Measurements from ENCODE around the gene ZNF343. TPM values are rescaled to one million over a fixed set of nuclear protein-coding genes. Genes with fewer than 3 reads are reported as not detected.
"Not testable (repeated sequence)": the region's sequence is repeated elsewhere in the genome, so short reads cannot be mapped to it uniquely, and the experiment has no call there.

The ZNF343 gene
- total RNA-seq, 1 experiment from 2014 or later = 13.8 TPM

DNA sequence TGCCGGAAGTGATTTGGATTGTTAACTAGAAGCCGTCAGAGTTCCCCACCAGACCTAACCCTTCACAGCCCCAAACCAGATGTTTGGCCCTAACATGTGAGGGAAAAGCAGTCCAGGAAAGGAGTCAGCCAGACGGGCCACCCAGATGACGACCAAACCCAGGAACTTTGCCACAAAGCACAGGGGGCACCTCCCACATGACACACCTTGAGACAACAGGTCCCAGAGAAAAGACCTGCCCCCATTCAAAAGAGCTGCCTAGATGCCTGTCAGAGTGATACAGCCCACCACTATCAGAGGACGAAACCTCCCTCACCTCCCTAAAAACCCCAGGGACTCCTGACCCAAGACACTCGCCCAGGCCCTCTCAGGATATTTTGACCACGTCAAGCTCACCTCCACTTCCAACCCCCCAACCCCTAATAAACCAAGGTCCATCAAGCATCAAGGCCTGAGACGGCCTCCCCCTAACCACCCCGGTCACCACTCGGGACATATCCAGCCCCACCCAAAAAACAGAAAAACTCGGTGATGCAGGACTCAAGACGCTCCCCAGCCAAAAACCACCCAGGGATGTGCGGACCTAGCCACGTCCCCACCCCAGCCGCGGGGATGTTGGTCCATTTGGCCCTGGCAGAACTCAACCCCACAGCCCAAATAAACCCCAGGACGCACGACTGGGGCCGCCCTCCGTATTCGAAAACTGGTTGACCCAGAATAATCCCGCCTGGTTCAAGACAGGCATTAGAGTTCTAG is 662 bp downstream of the ZNF343 start:
- Histone ChIP-seq H3K9me3 (ENCODE audit: low read depth, low read length, poor library complexity, severe bottlenecking) (no peaks in the 10 kb centered on the region), H3K4me3 (ENCODE audit: low read depth, low read length, poor library complexity, severe bottlenecking) (peak overlapping the region; percentile 88), H3K27ac (ENCODE audit: low read depth, low read length, poor library complexity, severe bottlenecking) (peak overlapping the region; percentile 94), H3K27me3 (replicated peaks; ENCODE audit: insufficient read depth, low read depth, low read length, poor library complexity) (no peaks in the 10 kb centered on the region), H3K4me1 (ENCODE audit: insufficient read depth, low read length, poor library complexity, severe bottlenecking) (peaks cover 6% of the 10 kb centered on the region), H3K36me3 (ENCODE audit: insufficient read depth, low read length, poor library complexity, severe bottlenecking) (no peaks in the 10 kb centered on the region)
- TSS peak; percentile 52 for BruUV-seq (replicated peaks)
- ChIA-PET CTCF (no interaction called here), POLR2A (ENCODE audit: low non-redundant PET) (interaction anchor here (0.6 kb wide), 1 partner anchor 127 kb away, joined by 4 read pairs; no protein-coding TSS in a partner anchor)
- peak; percentile 7 for DNase-seq (ENCODE audit: low spot score)
- intact Hi-C loops (cut with micrococcal nuclease; ENCODE audit: unreplicated experiment) = no loop called here
- no peak for TF ChIP-seq EZH2 (IDR thresholded peaks at IDR 0.05; ENCODE audit: borderline replicate concordance, low read depth, low read length, poor library complexity, severe bottlenecking)
- TF ChIP-seq CTCF (conservative IDR thresholded peaks at IDR 0.05; ENCODE audit: low read depth, low read length) = no peak

DNA sequence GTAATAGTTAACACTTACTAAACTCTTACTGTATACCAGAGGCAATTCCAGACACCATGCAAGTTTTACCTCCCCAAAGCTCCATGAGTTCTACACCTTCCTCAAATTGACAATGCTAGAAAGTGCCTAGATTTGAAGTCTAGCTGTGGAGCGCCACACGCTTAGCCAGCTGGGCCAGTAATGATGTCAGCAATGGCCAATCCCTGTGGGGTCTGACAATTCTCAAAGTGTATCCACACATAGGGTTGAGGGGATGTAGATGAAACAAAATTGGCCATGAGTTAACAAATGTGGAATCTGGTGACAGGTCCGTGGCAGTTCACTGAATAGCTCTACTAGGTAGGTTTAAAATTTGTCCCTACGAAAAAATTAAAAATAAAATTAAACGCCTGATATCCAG is 1.3 kb downstream of the ZNF343 start:
- Histone ChIP-seq H3K36me3 (ENCODE audit: insufficient read depth, low read length, poor library complexity, severe bottlenecking) (no peaks in the 10 kb centered on the region), H3K27ac (ENCODE audit: low read depth, low read length, poor library complexity, severe bottlenecking) (no peak overlapping the region), H3K4me1 (ENCODE audit: insufficient read depth, low read length, poor library complexity, severe bottlenecking) (peaks cover 6% of the 10 kb centered on the region), H3K4me3 (ENCODE audit: low read depth, low read length, poor library complexity, severe bottlenecking) (peak overlapping the region; percentile 88), H3K9me3 (ENCODE audit: low read depth, low read length, poor library complexity, severe bottlenecking) (no peaks in the 10 kb centered on the region), H3K27me3 (replicated peaks; ENCODE audit: insufficient read depth, low read depth, low read length, poor library complexity) (no peaks in the 10 kb centered on the region)
- BruUV-seq (replicated peaks) = no TSS peak
- DNase-seq (ENCODE audit: low spot score) = no peak
- ChIA-PET CTCF (no interaction called here), POLR2A (ENCODE audit: low non-redundant PET) (interaction anchor here (0.6 kb wide), 2 partner anchors 128 to 405 kb away, joined by 3 to 4 read pairs; no protein-coding TSS in a partner anchor)
- TF ChIP-seq EZH2 (IDR thresholded peaks at IDR 0.05; ENCODE audit: borderline replicate concordance, low read depth, low read length, poor library complexity, severe bottlenecking) = no peak
- no peak for TF ChIP-seq CTCF (conservative IDR thresholded peaks at IDR 0.05; ENCODE audit: low read depth, low read length)
- intact Hi-C loops (cut with micrococcal nuclease; ENCODE audit: unreplicated experiment) = no loop called here

GRCh38 chr20:2506426-2506825 is 2.3 kb downstream of the ZNF343 start:
- intact Hi-C loops (cut with micrococcal nuclease; ENCODE audit: unreplicated experiment); H3K9me3 ChIP-seq (ENCODE audit: low read depth, low read length, poor library complexity, severe bottlenecking); H3K36me3 ChIP-seq (ENCODE audit: insufficient read depth, low read length, poor library complexity, severe bottlenecking); H3K4me3 ChIP-seq (ENCODE audit: low read depth, low read length, poor library complexity, severe bottlenecking); DNase-seq (ENCODE audit: low spot score); H3K4me1 ChIP-seq (ENCODE audit: insufficient read depth, low read length, poor library complexity, severe bottlenecking); H3K27me3 ChIP-seq (replicated peaks; ENCODE audit: insufficient read depth, low read depth, low read length, poor library complexity); BruUV-seq (replicated peaks); H3K27ac ChIP-seq (ENCODE audit: low read depth, low read length, poor library complexity, severe bottlenecking); CTCF ChIA-PET: not testable (repeated sequence)
- POLR2A ChIA-PET (ENCODE audit: low non-redundant PET) = interaction anchor here (0.7 kb wide), 1 partner anchor 12 kb away, joined by 11 read pairs; no protein-coding TSS in a partner anchor

DNA sequence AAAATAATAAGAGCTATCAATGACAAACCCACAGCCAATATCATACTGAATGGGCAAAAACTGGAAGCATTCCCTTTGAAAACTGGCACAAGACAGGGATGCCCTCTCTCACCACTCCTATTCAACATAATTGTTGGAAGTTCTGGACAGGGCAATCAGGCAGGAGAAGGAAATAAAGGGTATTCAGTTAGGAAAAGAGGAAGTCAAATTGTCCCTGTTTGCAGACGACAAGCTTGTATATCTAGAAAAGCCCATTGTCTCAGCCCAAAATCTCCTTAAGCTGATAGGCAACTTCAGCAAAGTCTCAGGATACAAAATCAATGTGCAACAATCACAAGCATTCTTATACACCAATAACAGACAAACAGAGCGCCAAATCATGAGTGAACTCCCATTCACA is 3.9 kb downstream of the ZNF343 start:
- intact Hi-C loops (cut with micrococcal nuclease; ENCODE audit: unreplicated experiment); H3K27ac ChIP-seq (ENCODE audit: low read depth, low read length, poor library complexity, severe bottlenecking); POLR2A ChIA-PET (ENCODE audit: low non-redundant PET); H3K4me1 ChIP-seq (ENCODE audit: insufficient read depth, low read length, poor library complexity, severe bottlenecking); H3K9me3 ChIP-seq (ENCODE audit: low read depth, low read length, poor library complexity, severe bottlenecking); H3K27me3 ChIP-seq (replicated peaks; ENCODE audit: insufficient read depth, low read depth, low read length, poor library complexity); H3K36me3 ChIP-seq (ENCODE audit: insufficient read depth, low read length, poor library complexity, severe bottlenecking); BruUV-seq (replicated peaks); DNase-seq (ENCODE audit: low spot score); CTCF ChIA-PET; H3K4me3 ChIP-seq (ENCODE audit: low read depth, low read length, poor library complexity, severe bottlenecking): not testable (repeated sequence)

GRCh38 chr20:2502808-2503384 is 5.8 kb downstream of the ZNF343 start:
- H3K36me3 ChIP-seq (ENCODE audit: insufficient read depth, low read length, poor library complexity, severe bottlenecking); H3K4me1 ChIP-seq (ENCODE audit: insufficient read depth, low read length, poor library complexity, severe bottlenecking); POLR2A ChIA-PET (ENCODE audit: low non-redundant PET); intact Hi-C loops (cut with micrococcal nuclease; ENCODE audit: unreplicated experiment); H3K4me3 ChIP-seq (ENCODE audit: low read depth, low read length, poor library complexity, severe bottlenecking); H3K27me3 ChIP-seq (replicated peaks; ENCODE audit: insufficient read depth, low read depth, low read length, poor library complexity); H3K27ac ChIP-seq (ENCODE audit: low read depth, low read length, poor library complexity, severe bottlenecking); H3K9me3 ChIP-seq (ENCODE audit: low read depth, low read length, poor library complexity, severe bottlenecking); DNase-seq (ENCODE audit: low spot score); BruUV-seq (replicated peaks); CTCF ChIA-PET: not testable (repeated sequence)

Measured in A673 (cell line).